PFSK-1 (cell line): ENCODE data around the gene QRFP. TPM values are rescaled to one million over a fixed set of nuclear protein-coding genes. Genes with fewer than 3 reads are reported as not detected.
A peak's percentile ranks its signal among the peaks of the same experiment; 100 is the strongest.

Experiments used
- FOXP2 ChIP-seq: optimal IDR thresholded peaks from 2 replicates; pipeline ENCODE3; 2011; ENCODE audit warnings: borderline replicate concordance, control low read depth, inconsistent platforms; ENCODE audit not compliant: insufficient read depth; ENCODE audit errors: extremely low read length, extremely low read depth
- POLR2AphosphoS5 ChIP-seq: IDR thresholded peaks from 2 replicates; pipeline ENCODE4 v1.6.1; 2012; ENCODE audit warnings: low read depth, mild to moderate bottlenecking, control low read depth, low read length, moderate library complexity
- REST ChIP-seq, 2 experiments: IDR thresholded peaks; 2 replicates each; pipeline versions ENCODE4 v1.6.1 to v1.8.0; 2011 to 2012; ENCODE audit warnings: low read depth in 2 of 2, low read length in 2 of 2, control low read depth in 1 of 2, inconsistent platforms in 1 of 2, mild to moderate bottlenecking in 1 of 2, moderate library complexity in 1 of 2; ENCODE audit not compliant: insufficient read depth in 1 of 2
- SIN3A ChIP-seq: IDR thresholded peaks from 2 replicates; pipeline ENCODE4 v1.6.1; 2012; ENCODE audit warnings: mild to moderate bottlenecking, low read length, moderate library complexity, borderline replicate concordance; ENCODE audit not compliant: insufficient read depth
- TAF1 ChIP-seq: IDR thresholded peaks from 2 replicates; pipeline ENCODE4 v1.6.1; 2012; ENCODE audit warnings: low read length, control low read depth, borderline replicate concordance; ENCODE audit not compliant: insufficient read depth
- polyA plus RNA-seq: library from polyadenylated mRNA; unstranded; fragments of >200 nt; gene quantifications from one replicate; pipeline ENCODE4 v1.2.1, GENCODE V29; 2012; ENCODE audit warnings: low read depth, missing spikeins; ENCODE audit not compliant: insufficient read length

Gene QRFP, protein sequence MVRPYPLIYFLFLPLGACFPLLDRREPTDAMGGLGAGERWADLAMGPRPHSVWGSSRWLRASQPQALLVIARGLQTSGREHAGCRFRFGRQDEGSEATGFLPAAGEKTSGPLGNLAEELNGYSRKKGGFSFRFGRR
- 0.74 TPM for polyA plus RNA-seq

GRCh38 chr9:130896233-130897014 lies at the start of gene QRFP:
QRFP (minus strand) TSS chr9:130896812; CDS start chr9:130893838, 2,974 bp downstream.
- no peak for TF ChIP-seq FOXP2
- no peak for TF ChIP-seq REST (IDR thresholded peaks at IDR 0.05; ENCODE audit: insufficient read depth in 1 of 2, low read depth in 2 of 2, low read length in 2 of 2)
- TF ChIP-seq SIN3A, result no peak
- no peak for TF ChIP-seq TAF1
- no peak for TF ChIP-seq POLR2AphosphoS5

DNA sequence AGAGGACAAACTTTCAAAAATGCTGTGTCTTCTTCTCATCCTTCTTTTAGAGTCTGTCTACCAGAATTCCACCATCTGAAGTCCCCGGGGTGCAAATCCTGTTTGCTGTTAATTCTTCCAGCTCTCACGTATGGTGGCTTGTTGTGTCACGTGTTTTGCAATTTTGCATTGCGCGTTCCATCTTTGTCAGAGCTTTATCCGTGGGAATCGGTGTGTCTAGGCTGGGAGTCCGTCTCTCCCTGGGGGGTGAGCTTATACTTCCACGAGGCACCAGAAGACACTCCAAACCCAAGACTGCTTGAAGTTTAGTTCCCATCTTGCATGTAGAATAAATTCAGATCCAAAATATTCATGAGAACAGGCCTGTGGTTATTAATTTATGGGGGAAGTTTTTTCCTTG lies 48.6 kb upstream of the QRFP start:
- no peak for TF ChIP-seq POLR2AphosphoS5
- TF ChIP-seq FOXP2, result no peak
- no peak for TF ChIP-seq SIN3A
- TF ChIP-seq TAF1, result no peak
- no peak for TF ChIP-seq REST (IDR thresholded peaks at IDR 0.05; ENCODE audit: insufficient read depth in 1 of 2, low read depth in 2 of 2, low read length in 2 of 2)

GRCh38 chr9:130944510-130945058 lies 48.0 kb upstream of the QRFP start:
- no peak for TF ChIP-seq POLR2AphosphoS5
- peak; percentile 35 to 84; a peak in 2 of 4 replicates for TF ChIP-seq REST (IDR thresholded peaks at IDR 0.05; ENCODE audit: insufficient read depth in 1 of 2, low read depth in 2 of 2, low read length in 2 of 2)

GRCh38 chr9:130943777-130944176 lies 47.2 kb upstream of the QRFP start:
- no peak for TF ChIP-seq FOXP2

DNA sequence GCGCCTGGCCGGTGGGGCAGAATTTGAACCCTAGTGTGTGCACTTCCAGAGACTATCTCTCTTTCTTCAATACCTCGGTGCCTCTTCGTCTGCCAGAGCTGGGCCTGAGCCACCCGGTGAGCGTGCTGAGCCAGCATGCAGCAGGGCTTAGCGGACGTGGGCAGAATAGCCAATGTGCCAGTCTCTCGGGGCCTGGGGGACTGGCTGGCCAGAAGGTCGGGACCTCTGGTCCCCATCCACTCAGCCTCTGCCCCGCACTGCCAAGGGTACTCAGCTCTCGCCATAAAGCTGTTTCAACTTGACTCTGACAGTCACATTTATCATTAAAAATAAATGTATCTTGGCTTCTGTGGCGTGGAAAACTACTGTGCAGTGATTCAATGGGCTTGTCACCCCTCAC lies 46.6 kb upstream of the QRFP start:
- TF ChIP-seq REST (IDR thresholded peaks at IDR 0.05; ENCODE audit: insufficient read depth in 1 of 2, low read depth in 2 of 2, low read length in 2 of 2) (no peak), POLR2AphosphoS5 (no peak), TAF1 (no peak), FOXP2 (no peak), SIN3A (no peak)
